COLO668 (cell line): Measurements from ENCODE around the gene DOCK1.

Experiments used
- DNase-seq: peaks from one replicate; lab custom pipeline; 2025; ENCODE audit not compliant: unreplicated experiment; lab: John Stamatoyannopoulos, UW

DOCK1 gene

GRCh38 chr10:127414024-127414423, 508.8 kb downstream of the DOCK1 start:
- DNase-seq = no peak

GRCh38 chr10:127415116-127415515, 509.9 kb downstream of the DOCK1 start:
- no peak for DNase-seq

- no peak for DNase-seq
These were observed 510.8 kb downstream of the DOCK1 start for GRCh38 chr10:127415901-127416581.

GRCh38 chr10:127417031-127417430, 511.8 kb downstream of the DOCK1 start:
- no peak for DNase-seq

GRCh38 chr10:127417686-127418401, 512.6 kb downstream of the DOCK1 start:
- DNase-seq = no peak

GRCh38 chr10:127418536-127419168, 513.4 kb downstream of the DOCK1 start:
- DNase-seq = no peak

- no peak for DNase-seq
These were observed 515.0 kb downstream of the DOCK1 start for GRCh38 chr10:127420138-127420684.

- DNase-seq = no peak
These were observed 518.1 kb downstream of the DOCK1 start for GRCh38 chr10:127423218-127423915.

- DNase-seq = no peak
These were observed 519.5 kb downstream of the DOCK1 start for GRCh38 chr10:127424594-127425264.

- no peak for DNase-seq
These were observed 521.5 kb downstream of the DOCK1 start for GRCh38 chr10:127426746-127427145.

- DNase-seq = no peak
These were observed 522.7 kb downstream of the DOCK1 start for GRCh38 chr10:127427926-127428325.

GRCh38 chr10:127428385-127428980, 523.3 kb downstream of the DOCK1 start:
- DNase-seq = no peak

GRCh38 chr10:127429601-127430312, 524.5 kb downstream of the DOCK1 start:
- DNase-seq = no peak

- DNase-seq = no peak
These were observed 526.3 kb downstream of the DOCK1 start for GRCh38 chr10:127431525-127431924.

GRCh38 chr10:127434006-127434405, 528.8 kb downstream of the DOCK1 start:
- DNase-seq = no peak

- no peak for DNase-seq
These were observed 530.0 kb downstream of the DOCK1 start for GRCh38 chr10:127435246-127435645.

GRCh38 chr10:127440371-127440770, 535.1 kb downstream of the DOCK1 start:
- no peak for DNase-seq

GRCh38 chr10:127441350-127442219, 536.4 kb downstream of the DOCK1 start:
- no peak for DNase-seq

- DNase-seq = no peak
These were observed 536.9 kb downstream of the DOCK1 start for GRCh38 chr10:127442220-127442525.
